ENCODE results near the gene RGS12. TPM values are rescaled to one million over a fixed set of nuclear protein-coding genes. Genes with fewer than 3 reads are reported as not detected.

The RGS12 gene
- total RNA-seq, 1 donor from 2014 or later: 13.4 TPM

GRCh38 chr4:3286335-3287175, 6.3 kb upstream of the RGS12 start:
- H3K4me3 ChIP-seq: no peak overlapping the region
- no peak overlapping the region for H3K27ac ChIP-seq (replicated peaks)
- no peaks in the 10 kb centered on the region for H3K36me3 ChIP-seq
- peaks cover 31% of the 10 kb centered on the region for H3K4me1 ChIP-seq
- no peak for DNase-seq
- intact Hi-C loops (cut with micrococcal nuclease): no loop called here
- no peak for TF ChIP-seq CTCF (IDR thresholded peaks at IDR 0.05; ENCODE audit: borderline replicate concordance)
- H3K27me3 ChIP-seq (ENCODE audit: low read depth): peaks cover 24% of the 10 kb centered on the region
- peaks cover 9% of the 10 kb centered on the region for H3K9me3 ChIP-seq (replicated peaks)

- no peak for TF ChIP-seq CTCF (IDR thresholded peaks at IDR 0.05; ENCODE audit: borderline replicate concordance)
- Histone ChIP-seq H3K27me3 (ENCODE audit: low read depth) (peaks cover 24% of the 10 kb centered on the region), H3K4me3 (no peak overlapping the region), H3K36me3 (no peaks in the 10 kb centered on the region), H3K9me3 (replicated peaks) (peaks cover under 1% of the 10 kb centered on the region), H3K27ac (replicated peaks) (peak overlapping the region; percentile 45), H3K4me1 (peaks cover 40% of the 10 kb centered on the region)
- no peak for DNase-seq
- intact Hi-C loops (cut with micrococcal nuclease): no loop called here
Observed at GRCh38 chr4:3287271-3287971, 5.4 kb upstream of the RGS12 start.

GRCh38 chr4:3287972-3288570, 4.8 kb upstream of the RGS12 start:
- H3K36me3 ChIP-seq: no peaks in the 10 kb centered on the region
- H3K4me1 ChIP-seq: peaks cover 41% of the 10 kb centered on the region
- intact Hi-C loops (cut with micrococcal nuclease): no loop called here
- DNase-seq: no peak
- H3K9me3 ChIP-seq (replicated peaks): no peaks in the 10 kb centered on the region
- no peak for TF ChIP-seq CTCF (IDR thresholded peaks at IDR 0.05; ENCODE audit: borderline replicate concordance)
- no peak overlapping the region for H3K4me3 ChIP-seq
- peaks cover 24% of the 10 kb centered on the region for H3K27me3 ChIP-seq (ENCODE audit: low read depth)
- H3K27ac ChIP-seq (replicated peaks): peak overlapping the region; percentile 45

- no peaks in the 10 kb centered on the region for H3K9me3 ChIP-seq (replicated peaks)
- intact Hi-C loops (cut with micrococcal nuclease): no loop called here
- TF ChIP-seq CTCF (IDR thresholded peaks at IDR 0.05; ENCODE audit: borderline replicate concordance): no peak
- H3K27ac ChIP-seq (replicated peaks): peak overlapping the region; percentile 45
- H3K36me3 ChIP-seq: no peaks in the 10 kb centered on the region
- no peak for DNase-seq
- H3K4me3 ChIP-seq: no peak overlapping the region
- H3K27me3 ChIP-seq (ENCODE audit: low read depth): peaks cover 24% of the 10 kb centered on the region
- H3K4me1 ChIP-seq: peaks cover 45% of the 10 kb centered on the region
Observed at GRCh38 chr4:3288571-3289094, 4.2 kb upstream of the RGS12 start.

- Histone ChIP-seq H3K4me1 (peaks cover 56% of the 10 kb centered on the region), H3K4me3 (no peak overlapping the region), H3K36me3 (no peaks in the 10 kb centered on the region), H3K9me3 (replicated peaks) (no peaks in the 10 kb centered on the region), H3K27ac (replicated peaks) (no peak overlapping the region), H3K27me3 (ENCODE audit: low read depth) (peaks cover 16% of the 10 kb centered on the region)
- TF ChIP-seq CTCF (IDR thresholded peaks at IDR 0.05; ENCODE audit: borderline replicate concordance): no peak
- no peak for DNase-seq
- intact Hi-C loops (cut with micrococcal nuclease): no loop called here
Observed at GRCh38 chr4:3290476-3290875, 2.3 kb upstream of the RGS12 start.

All from left ventricle myocardium inferior (tissue), 1 donor.